C4-2B (cell line): ENCODE measurements around the gene KRT79.

Source experiments
- CTCF ChIP-seq: fragments of 450-650 bp; conservative IDR thresholded peaks from 2 replicates; pipeline ENCODE4 v1.5.1; 2017; ENCODE audit warnings: mild to moderate bottlenecking
- ZFX ChIP-seq: fragments of 450-650 bp; IDR thresholded peaks from 2 replicates; pipeline ENCODE4 v1.6.1; 2017

GRCh38 chr12:52824741-52825410, 9.2 kb downstream of the KRT79 start:
- no peak for TF ChIP-seq CTCF
- TF ChIP-seq ZFX: no peak
